GM12872 (cell line): Measurements from ENCODE around the gene FARS2.

Source experiments
- TF ChIP-seq, protein P1 (sequence below): IDR thresholded peaks from 3 replicates; pipeline ENCODE4 v1.5.1; 2011; ENCODE audit warnings: low read depth, mild to moderate bottlenecking, low read length, moderate library complexity; ENCODE audit not compliant: insufficient read depth

The FARS2 gene

DNA sequence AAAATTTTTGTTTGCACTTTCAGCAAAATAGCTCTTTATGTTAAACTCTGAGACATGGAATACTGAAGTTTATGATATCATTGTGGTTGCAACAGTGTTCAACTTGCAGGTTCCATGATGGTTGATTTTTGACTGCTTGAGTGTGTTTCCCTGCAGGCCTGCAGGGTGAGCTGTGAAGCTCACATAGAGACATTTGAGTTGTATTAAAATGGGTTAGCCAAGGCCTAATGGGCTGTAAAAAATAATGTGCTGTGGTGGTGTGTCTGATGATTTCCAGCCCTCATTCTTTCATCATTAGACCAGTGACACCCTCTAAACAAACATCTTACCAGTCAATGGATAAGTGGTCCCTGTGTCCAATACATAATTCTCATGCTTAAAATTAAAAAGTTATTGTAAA, 321.4 kb downstream of the FARS2 start:
- TF ChIP-seq, protein P1, sequence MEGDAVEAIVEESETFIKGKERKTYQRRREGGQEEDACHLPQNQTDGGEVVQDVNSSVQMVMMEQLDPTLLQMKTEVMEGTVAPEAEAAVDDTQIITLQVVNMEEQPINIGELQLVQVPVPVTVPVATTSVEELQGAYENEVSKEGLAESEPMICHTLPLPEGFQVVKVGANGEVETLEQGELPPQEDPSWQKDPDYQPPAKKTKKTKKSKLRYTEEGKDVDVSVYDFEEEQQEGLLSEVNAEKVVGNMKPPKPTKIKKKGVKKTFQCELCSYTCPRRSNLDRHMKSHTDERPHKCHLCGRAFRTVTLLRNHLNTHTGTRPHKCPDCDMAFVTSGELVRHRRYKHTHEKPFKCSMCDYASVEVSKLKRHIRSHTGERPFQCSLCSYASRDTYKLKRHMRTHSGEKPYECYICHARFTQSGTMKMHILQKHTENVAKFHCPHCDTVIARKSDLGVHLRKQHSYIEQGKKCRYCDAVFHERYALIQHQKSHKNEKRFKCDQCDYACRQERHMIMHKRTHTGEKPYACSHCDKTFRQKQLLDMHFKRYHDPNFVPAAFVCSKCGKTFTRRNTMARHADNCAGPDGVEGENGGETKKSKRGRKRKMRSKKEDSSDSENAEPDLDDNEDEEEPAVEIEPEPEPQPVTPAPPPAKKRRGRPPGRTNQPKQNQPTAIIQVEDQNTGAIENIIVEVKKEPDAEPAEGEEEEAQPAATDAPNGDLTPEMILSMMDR: no peak

- TF ChIP-seq, protein P1: no peak
These were observed 322.2 kb downstream of the FARS2 start for GRCh38 chr6:5583528-5583927.

DNA sequence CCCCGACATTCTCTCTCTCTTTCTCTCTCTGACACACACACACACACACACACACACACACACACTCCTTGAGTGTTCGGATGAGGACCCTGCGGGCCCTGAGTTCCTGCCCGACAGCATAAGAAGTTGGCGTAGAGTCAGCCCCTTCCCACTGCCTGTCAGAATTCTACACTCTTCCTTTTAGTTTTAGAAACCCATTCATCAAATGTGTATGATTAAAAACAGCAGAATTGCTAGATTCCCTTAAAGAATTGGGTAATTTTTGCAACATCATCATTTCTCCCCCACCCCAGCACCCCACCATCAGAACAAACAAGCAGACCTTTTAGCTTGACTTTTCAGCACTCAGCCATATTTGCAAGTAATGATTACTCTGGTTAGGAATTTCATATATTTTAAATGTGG, 322.8 kb downstream of the FARS2 start:
- TF ChIP-seq, protein P1: no peak

- TF ChIP-seq, protein P1: no peak
These were observed 326.3 kb downstream of the FARS2 start for GRCh38 chr6:5587648-5588047.

DNA sequence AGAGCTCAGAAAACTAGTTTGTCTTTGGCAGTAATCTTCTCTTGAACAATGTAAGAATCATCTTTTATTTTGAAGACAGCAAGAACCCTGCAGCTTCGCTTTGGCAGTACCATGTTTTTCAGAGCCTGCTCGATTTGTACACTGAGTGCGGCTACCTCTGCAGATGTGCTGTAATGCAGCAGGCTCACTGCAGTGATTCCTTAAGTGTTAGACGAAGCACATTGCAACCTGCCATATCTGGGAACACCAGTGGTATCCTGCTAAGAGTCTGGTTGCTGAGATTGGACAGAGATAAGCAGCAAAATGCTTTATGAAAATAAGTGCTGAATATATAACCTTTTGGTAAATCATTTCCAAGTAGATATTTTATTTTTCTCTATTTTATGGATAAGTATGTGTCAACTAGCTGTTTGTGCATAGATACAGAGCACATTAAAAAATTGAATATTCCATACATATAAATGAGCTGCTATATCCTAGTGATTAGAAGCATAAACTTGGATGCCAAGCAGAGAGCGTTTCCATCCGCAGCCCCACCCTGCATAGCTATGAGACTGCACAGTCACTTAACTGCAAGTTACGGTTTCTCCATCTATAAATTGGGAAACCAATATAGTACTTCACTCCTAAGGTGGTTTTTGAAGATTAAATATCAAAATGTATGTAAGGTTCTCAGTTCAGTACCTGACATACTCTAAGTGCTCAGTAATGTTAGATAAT, 328.3 kb downstream of the FARS2 start:
- TF ChIP-seq, protein P1: no peak

GRCh38 chr6:5590187-5590586, 328.9 kb downstream of the FARS2 start:
- TF ChIP-seq, protein P1: no peak

DNA sequence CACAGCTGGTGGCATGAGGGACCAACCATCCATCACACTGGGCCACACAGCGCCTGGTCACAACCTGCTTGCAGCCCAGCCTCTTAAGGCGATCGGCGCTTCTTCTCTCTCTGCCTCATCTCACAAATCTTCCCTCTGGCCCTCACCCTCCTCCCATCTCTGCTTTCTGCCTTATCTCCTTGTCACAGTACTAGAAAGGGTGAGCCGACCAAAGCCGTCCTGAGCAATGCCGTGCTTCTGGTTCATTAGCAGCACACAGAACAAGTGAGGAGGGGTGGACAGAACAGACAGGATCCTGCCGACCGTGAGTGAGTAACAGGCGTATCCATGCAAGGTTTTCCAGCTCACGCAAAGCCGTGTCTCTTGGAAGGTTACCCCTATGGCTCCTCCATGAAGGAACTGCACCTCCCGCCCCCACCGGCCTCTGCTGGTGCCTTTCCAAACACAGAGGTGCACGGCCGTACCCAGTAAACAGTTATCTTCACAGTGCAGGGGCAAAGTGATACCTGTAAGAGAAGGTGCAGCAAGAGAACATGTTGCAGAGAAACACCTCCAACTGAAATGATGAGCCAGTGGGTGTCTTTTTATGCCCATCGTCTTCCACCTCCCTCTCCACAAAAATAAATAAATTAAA, 331.7 kb downstream of the FARS2 start:
- TF ChIP-seq, protein P1: no peak
